ENCODE measurements around the gene ACTL10. TPM values are rescaled to one million over a fixed set of nuclear protein-coding genes. Genes with fewer than 3 reads are reported as not detected.

Gene ACTL10
- total and polyA plus RNA-seq, 11 donors, result 0.13 to 1.1 (median 0.36) TPM

DNA sequence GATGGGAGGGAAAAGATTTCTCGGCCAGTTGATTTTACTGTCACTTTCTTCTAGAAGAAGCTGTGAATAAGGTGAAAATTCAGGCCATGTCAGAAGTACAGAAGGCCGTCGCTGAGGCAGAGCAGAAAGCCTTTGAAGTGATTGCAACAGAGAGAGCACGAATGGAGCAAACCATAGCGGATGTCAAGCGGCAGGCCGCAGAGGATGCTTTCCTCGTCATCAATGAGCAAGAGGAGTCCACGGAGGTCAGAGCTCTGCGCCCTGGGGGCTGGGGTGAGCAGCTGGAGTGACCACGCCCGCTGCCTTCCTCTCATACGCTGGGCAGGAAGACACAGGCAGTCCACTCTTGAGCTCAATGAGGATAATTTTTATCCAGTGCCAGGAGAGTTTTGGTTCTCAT is 26.5 kb upstream of the ACTL10 start:
- Histone ChIP-seq H3K27me3 (no peaks in the 10 kb centered on the region), H3K4me1 (no peaks in the 10 kb centered on the region), H3K36me3 (peaks cover 0 to 93% (median 85%) of the 10 kb centered on the region in 9 donors), H3K4me3 (no peak overlapping the region), H3K27ac (no peak overlapping the region), H3K9me3 (no peaks in the 10 kb centered on the region)
- ATAC-seq (no peak), DNase-seq (no peak)
- 58 to 78% (median 76%) methylated on average over 13 of the region's 13 CpGs for WGBS, 4 donors
- no peak for TF ChIP-seq POLR2A (IDR thresholded peaks at IDR 0.05)
- TF ChIP-seq, protein P1, sequence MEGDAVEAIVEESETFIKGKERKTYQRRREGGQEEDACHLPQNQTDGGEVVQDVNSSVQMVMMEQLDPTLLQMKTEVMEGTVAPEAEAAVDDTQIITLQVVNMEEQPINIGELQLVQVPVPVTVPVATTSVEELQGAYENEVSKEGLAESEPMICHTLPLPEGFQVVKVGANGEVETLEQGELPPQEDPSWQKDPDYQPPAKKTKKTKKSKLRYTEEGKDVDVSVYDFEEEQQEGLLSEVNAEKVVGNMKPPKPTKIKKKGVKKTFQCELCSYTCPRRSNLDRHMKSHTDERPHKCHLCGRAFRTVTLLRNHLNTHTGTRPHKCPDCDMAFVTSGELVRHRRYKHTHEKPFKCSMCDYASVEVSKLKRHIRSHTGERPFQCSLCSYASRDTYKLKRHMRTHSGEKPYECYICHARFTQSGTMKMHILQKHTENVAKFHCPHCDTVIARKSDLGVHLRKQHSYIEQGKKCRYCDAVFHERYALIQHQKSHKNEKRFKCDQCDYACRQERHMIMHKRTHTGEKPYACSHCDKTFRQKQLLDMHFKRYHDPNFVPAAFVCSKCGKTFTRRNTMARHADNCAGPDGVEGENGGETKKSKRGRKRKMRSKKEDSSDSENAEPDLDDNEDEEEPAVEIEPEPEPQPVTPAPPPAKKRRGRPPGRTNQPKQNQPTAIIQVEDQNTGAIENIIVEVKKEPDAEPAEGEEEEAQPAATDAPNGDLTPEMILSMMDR (IDR thresholded peaks at IDR 0.05), result no peak
- intact Hi-C loops (cut with DNase I), result no loop called here

DNA sequence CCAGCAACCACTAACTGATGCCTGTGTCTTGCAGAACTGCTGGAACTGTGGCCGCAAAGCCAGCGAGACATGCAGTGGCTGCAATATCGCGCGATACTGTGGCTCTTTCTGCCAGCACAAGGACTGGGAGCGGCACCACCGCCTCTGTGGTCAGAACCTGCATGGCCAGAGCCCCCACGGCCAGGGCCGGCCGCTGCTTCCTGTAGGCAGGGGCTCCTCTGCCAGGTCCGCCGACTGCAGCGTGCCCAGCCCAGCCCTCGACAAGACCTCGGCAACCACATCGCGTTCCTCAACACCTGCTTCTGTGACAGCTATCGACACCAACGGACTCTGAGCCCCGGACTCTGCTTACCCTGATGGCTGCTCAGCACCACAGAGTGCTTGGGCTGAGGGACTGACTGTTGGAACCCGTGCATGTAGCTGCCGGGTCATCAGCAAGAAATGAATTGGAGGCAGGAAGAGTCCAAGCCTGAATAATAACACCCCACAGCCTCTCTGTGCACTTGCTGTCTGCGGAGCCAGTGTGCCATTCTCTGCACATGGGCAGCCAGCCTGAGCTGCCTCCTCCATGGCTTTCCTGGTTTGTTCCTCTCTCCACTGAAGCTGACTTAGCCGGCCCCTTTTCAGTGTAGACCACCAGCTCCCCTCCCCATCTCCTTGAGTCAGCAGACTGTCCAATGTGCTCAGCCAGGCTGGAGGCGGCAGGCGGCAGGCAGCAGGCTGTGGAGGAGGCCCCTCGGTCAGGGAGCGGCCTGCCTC is 22.3 kb upstream of the ACTL10 start:
- intact Hi-C loops (cut with DNase I), result no loop called here
- TF ChIP-seq POLR2A (IDR thresholded peaks at IDR 0.05), result no peak
- TF ChIP-seq, protein P1 (IDR thresholded peaks at IDR 0.05), result no peak
- Histone ChIP-seq H3K27ac (no peak overlapping the region), H3K4me1 (peaks cover 0 to 33% (median 17%) of the 10 kb centered on the region in 12 donors), H3K36me3 (peaks cover 0 to 69% (median 62%) of the 10 kb centered on the region in 9 donors), H3K4me3 (no peak overlapping the region), H3K27me3 (no peaks in the 10 kb centered on the region), H3K9me3 (no peaks in the 10 kb centered on the region)
- no peak for ATAC-seq
- 84 to 90% (median 88%) methylated on average over 20 to 28 of the region's 28 CpGs for WGBS, 4 donors
- no peak for DNase-seq

DNA sequence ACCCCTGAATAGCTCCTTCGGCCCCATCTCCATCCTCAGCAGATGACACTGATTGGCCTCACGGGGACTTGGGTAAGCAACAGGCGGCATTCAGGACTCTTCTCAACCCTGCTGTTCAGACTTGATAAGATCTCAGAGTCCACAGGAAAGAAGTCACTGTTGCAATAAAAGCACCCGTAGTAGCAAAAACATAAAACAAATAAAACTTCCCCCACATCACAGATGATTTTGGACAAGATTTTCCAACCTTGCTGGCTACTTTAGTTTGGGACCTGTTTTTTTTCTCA is 21.7 kb upstream of the ACTL10 start:
- TF ChIP-seq, protein P1 (IDR thresholded peaks at IDR 0.05), result no peak
- TF ChIP-seq POLR2A (IDR thresholded peaks at IDR 0.05), result no peak
- ATAC-seq, result no peak
- 59 to 83% (median 78%) methylated on average over 4 of the region's 4 CpGs for WGBS, 4 donors
- DNase-seq, result no peak
- H3K4me3 ChIP-seq, result no peak overlapping the region
- H3K4me1 ChIP-seq, result peaks cover 0 to 36% (median 17%) of the 10 kb centered on the region in 12 donors
- intact Hi-C loops (cut with DNase I), result no loop called here
- H3K27ac ChIP-seq, result no peak overlapping the region
- H3K9me3 ChIP-seq, result no peaks in the 10 kb centered on the region
- peaks cover 0 to 64% (median 57%) of the 10 kb centered on the region in 9 donors for H3K36me3 ChIP-seq
- H3K27me3 ChIP-seq, result no peaks in the 10 kb centered on the region

DNA sequence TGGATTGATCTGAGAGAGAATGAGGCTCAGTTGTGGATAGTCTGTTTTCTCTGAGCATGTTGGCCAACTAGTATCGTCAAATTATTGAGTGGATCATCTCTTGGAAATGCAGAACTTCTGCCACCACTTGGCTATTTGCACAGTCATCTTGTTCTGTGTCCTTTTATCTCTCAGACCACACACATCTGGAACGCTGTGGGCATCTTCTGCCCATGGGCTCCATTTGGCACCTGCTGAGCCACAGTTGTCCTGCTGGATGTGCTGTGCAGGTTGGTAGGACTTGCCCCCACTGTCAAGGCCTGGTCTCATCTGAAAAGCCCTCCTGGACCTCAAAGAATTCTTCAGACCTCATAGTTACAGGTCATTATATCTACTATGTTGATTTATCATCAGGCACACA is 21.3 kb upstream of the ACTL10 start:
- ATAC-seq, result no peak
- peaks cover 0 to 60% (median 53%) of the 10 kb centered on the region in 9 donors for H3K36me3 ChIP-seq
- TF ChIP-seq, protein P1 (IDR thresholded peaks at IDR 0.05), result no peak
- no peak for TF ChIP-seq POLR2A (IDR thresholded peaks at IDR 0.05)
- no peak overlapping the region for H3K4me3 ChIP-seq
- peaks cover 0 to 36% (median 17%) of the 10 kb centered on the region in 12 donors for H3K4me1 ChIP-seq
- H3K27me3 ChIP-seq, result no peaks in the 10 kb centered on the region
- no peaks in the 10 kb centered on the region for H3K9me3 ChIP-seq
- WGBS, 4 donors, result 91 to 100% (median 92%) methylated on average over 2 of the region's 2 CpGs
- no peak for DNase-seq
- H3K27ac ChIP-seq, result no peak overlapping the region
- intact Hi-C loops (cut with DNase I), result no loop called here
